Natural killer cell treated with Interleukin-12 subunit alpha and Interleukin-12 subunit beta and Interleukin-15 and Interleukin-18, amount 100 ng/mL, for 72 hours (primary cell): ENCODE measurements around the gene NUTF2. TPM values are rescaled to one million over a fixed set of nuclear protein-coding genes. Genes with fewer than 3 reads are reported as not detected.

Experiments
- ATAC-seq, 2 donors: fragments of 150-1000 bp; cut with Tn5 transposase in 1 of 2; sonication (Bioruptor Pico), chemical (Tn5 transposase) in 1 of 2; 2 replicates each; pipeline ENCODE4 v1.10.0; 2021
- DNase-seq: peaks from one replicate; pipeline ENCODE4 v3.0.0; 2022; ENCODE audit warnings: low spot score
- H3K27ac Mint-ChIP-seq, 2 donors: 1 replicate in 1 of 2; 2 replicates in 1 of 2; pipeline ENCODE4 v1.8.0; 2022; ENCODE audit warnings: mixed read lengths in 2 of 2, mild to moderate bottlenecking in 1 of 2, moderate library complexity in 1 of 2
- H3K27me3 Mint-ChIP-seq, 2 donors: 1 replicate in 1 of 2; 2 replicates in 1 of 2; pipeline ENCODE4 v1.8.0; 2022; ENCODE audit warnings: mixed read lengths in 2 of 2
- H3K36me3 Mint-ChIP-seq: one replicate; pipeline ENCODE4 v1.8.0; 2022; ENCODE audit warnings: mixed read lengths
- H3K4me1 Mint-ChIP-seq, 2 donors: 1 replicate in 1 of 2; 2 replicates in 1 of 2; pipeline ENCODE4 v1.8.0; 2022; ENCODE audit warnings: low read depth in 2 of 2, mixed read lengths in 2 of 2, mild to moderate bottlenecking in 1 of 2
- H3K4me3 Mint-ChIP-seq: one replicate; pipeline ENCODE4 v1.8.0; 2022; ENCODE audit warnings: mixed read lengths
- H3K9me3 Mint-ChIP-seq: 2 replicates; pipeline ENCODE4 v1.8.0; 2022; ENCODE audit warnings: mixed read lengths
- total RNA-seq, 2 donors: library from RNA; stranded (reverse); gene quantifications; one replicate each; pipeline ENCODE4 v1.2.3, GENCODE V29; 2022

Gene NUTF2
- total RNA-seq, 2 donors from 2014 or later: 114 to 124 TPM

DNA sequence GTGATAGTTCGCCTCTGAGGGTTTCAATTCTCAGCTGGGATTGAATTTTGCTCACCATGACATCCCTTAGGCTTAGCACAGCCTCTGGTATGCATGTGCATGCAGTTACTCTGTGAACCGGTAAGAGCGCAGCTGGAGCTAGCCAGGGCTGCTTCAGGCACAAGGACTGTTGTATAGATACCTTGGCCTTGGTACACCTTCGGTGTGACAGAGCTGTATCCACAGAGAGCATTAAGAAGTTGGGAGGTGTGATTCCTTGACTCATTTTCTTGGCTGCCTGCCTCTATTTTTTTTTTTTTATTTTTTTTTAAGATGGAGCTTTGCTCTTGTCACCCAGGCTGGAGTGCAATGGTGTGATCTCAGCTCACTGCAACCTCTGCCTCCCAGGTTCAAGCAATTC, 2.2 kb upstream of the NUTF2 start:
- ATAC-seq (no peak), DNase-seq (no peak)
- H3K4me1 Mint-ChIP-seq: peaks cover 30 to 36% of the 10 kb centered on the region in 2 donors
- no peaks in the 10 kb centered on the region for H3K27me3 Mint-ChIP-seq
- H3K27ac Mint-ChIP-seq: no peak overlapping the region
- H3K4me3 Mint-ChIP-seq: no peak overlapping the region
- H3K9me3 Mint-ChIP-seq: no peaks in the 10 kb centered on the region
- no peaks in the 10 kb centered on the region for H3K36me3 Mint-ChIP-seq

DNA sequence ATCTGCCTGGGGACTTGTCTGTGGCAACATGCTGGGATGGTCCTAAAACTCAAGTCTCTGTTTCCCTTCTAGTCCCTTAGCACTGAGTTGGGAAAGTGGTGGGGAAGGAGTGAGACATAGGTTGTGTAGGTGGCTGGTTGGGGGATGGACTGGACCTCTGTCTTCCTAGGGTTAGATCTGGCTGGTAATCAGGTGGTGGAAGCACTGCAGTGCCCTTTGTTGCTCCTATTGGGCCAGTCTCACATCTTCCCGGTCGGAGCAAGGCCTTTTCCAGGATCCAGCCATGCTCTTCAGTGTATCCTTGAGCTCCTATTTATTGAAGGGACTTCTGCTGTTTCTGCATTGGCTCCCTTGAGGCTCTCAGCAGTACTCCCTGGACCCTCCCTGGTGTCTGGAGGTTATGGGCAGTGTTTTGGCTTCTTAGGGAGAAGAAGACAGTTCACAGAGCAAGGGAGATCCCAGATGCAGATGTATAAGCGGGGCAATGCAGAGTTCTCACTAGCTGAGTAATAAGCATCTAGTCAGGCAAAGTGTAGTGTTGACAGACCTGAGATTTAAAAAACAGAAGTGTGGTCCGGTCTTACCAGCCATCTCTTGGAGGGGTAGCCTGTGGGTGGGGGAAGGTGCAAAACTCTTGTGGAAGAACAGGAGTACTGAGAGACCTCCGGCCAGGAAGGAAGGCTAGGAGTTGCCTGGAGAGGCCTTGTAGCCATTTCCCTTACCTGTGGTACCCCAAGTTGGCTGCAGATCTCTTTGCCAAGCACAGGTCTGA, 1.3 kb upstream of the NUTF2 start:
- DNase-seq: no peak
- no peaks in the 10 kb centered on the region for H3K36me3 Mint-ChIP-seq
- H3K27ac Mint-ChIP-seq: peak overlapping the region; percentile 95 to 97
- H3K9me3 Mint-ChIP-seq: no peaks in the 10 kb centered on the region
- H3K4me1 Mint-ChIP-seq: peaks cover 30 to 36% of the 10 kb centered on the region in 2 donors
- H3K4me3 Mint-ChIP-seq: peak overlapping the region; percentile 95
- no peak for ATAC-seq
- H3K27me3 Mint-ChIP-seq: no peaks in the 10 kb centered on the region

DNA sequence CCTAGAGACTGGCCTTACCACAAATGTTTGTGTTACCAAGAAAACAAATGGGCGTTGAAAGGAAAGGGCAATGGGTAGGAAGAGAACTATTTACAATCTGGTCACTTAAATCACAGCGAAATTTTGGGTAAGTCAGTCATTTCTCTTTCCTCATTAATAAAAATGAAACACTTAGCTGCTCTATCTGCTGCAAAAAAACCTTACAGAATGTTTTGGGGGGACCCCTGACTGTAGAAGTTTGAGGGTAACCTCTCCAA, 742 bp upstream of the NUTF2 start:
- Mint-ChIP-seq H3K36me3 (no peaks in the 10 kb centered on the region), H3K27me3 (no peaks in the 10 kb centered on the region), H3K27ac (peak overlapping the region; percentile 95 to 97), H3K4me3 (peak overlapping the region; percentile 95), H3K4me1 (peaks cover 30 to 36% of the 10 kb centered on the region in 2 donors), H3K9me3 (no peaks in the 10 kb centered on the region)
- no peak for ATAC-seq
- DNase-seq: no peak

DNA sequence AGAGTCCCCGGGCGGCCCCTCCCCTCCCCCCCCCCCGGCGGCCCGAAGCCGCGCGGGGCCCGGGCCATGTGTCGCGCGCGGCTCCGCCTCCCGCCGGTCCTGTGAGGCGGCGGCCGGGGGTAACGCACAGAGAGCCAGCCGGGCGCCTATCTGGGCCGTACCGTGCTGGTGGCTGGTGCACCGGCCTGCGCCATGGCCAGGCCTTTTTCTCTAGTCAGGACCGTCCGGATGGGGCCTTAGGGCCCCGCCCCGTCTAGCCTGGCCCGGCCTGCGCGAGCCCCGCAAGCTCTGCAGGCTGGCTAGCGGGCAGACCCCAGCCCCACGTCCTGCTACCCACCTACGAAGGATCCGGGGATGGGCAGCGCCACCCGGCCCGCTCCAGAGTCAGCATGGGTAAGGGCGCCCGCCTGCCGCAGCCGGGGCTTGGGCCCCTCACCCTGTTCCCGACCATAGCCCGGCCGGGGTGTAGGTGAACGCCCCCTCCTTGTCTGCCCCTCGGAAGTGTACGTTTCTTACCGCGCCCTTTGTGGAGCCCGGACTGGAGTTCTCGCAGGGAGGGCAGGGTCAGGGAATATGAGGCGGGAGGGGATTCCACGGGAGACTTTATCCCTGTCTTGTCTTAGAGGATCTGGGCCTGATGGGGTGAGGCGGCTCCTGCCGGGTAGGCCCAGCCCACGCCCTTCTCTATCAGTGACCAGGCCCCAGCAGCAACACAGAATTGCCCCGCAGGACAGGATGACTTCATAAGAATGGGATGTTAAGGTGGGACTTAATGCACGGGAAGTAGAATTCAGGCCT, 530 bp downstream of the NUTF2 start, which contains the start of gene CENPT:
Gene CENPT, minus strand, starts transcription at position 630 of the 798 bp plus-strand sequence. CDS start 13,834 bp downstream, outside the sequence.
- H3K27me3 Mint-ChIP-seq: no peaks in the 10 kb centered on the region
- no peaks in the 10 kb centered on the region for H3K36me3 Mint-ChIP-seq
- DNase-seq: no peak
- peak within 1 kb of the TSS; percentile 95 to 97 for H3K27ac Mint-ChIP-seq
- peaks cover 24 to 30% of the 10 kb centered on the region in 2 donors for H3K4me1 Mint-ChIP-seq
- H3K4me3 Mint-ChIP-seq: peak within 1 kb of the TSS; percentile 95
- no peaks in the 10 kb centered on the region for H3K9me3 Mint-ChIP-seq
- ATAC-seq: peak; percentile 63 to 70

DNA sequence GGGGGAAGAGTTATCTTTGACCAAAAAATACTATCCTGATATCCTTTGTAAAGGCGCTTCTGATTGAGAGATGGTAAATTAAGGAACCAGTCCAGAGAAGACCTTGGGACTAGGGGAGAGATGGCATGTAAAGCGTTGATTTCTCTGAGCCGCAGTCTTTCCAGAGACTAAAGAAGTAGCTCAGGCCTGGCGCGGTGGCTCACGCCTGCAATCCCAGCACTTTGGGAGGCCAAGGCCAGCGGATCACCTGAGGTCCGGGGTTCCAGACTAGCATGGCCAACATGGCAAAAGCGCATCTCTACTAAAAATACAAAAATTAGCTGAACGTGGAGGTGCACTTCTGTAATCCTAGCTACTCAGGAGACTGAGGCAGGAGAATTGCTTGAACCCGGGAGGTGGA, 1.4 kb downstream of the NUTF2 start:
- no peaks in the 10 kb centered on the region for H3K36me3 Mint-ChIP-seq
- peak overlapping the region; percentile 95 for H3K4me3 Mint-ChIP-seq
- peak overlapping the region; percentile 72 to 97 for H3K27ac Mint-ChIP-seq
- peaks cover 23 to 28% of the 10 kb centered on the region in 2 donors for H3K4me1 Mint-ChIP-seq
- no peaks in the 10 kb centered on the region for H3K9me3 Mint-ChIP-seq
- H3K27me3 Mint-ChIP-seq: no peaks in the 10 kb centered on the region
- ATAC-seq (no peak), DNase-seq (no peak)

DNA sequence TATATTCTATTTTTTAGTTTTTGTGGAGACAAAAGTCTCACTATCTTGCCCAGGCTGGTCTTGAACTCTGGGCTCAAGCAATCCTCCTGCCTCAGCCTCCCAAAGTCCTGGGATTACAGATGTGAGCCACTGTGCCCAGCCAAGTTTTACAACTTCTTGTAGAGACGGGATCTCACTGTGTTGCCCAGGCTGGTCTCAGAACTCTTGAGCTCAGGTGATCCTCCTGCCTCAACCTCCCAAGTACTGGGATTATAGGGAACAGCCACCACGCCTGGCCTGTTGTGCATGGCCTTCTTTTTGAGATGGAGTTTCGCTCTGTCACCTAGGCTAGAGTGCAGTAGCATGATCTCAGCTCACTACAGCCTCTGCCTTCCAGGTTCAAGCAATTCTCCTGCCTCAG, 6.9 kb downstream of the NUTF2 start:
- Mint-ChIP-seq H3K4me3 (no peak overlapping the region), H3K27me3 (no peaks in the 10 kb centered on the region), H3K4me1 (peaks cover 20 to 29% of the 10 kb centered on the region in 2 donors), H3K36me3 (no peaks in the 10 kb centered on the region), H3K27ac (no peak overlapping the region), H3K9me3 (no peaks in the 10 kb centered on the region)
- DNase-seq: no peak
- ATAC-seq: no peak

DNA sequence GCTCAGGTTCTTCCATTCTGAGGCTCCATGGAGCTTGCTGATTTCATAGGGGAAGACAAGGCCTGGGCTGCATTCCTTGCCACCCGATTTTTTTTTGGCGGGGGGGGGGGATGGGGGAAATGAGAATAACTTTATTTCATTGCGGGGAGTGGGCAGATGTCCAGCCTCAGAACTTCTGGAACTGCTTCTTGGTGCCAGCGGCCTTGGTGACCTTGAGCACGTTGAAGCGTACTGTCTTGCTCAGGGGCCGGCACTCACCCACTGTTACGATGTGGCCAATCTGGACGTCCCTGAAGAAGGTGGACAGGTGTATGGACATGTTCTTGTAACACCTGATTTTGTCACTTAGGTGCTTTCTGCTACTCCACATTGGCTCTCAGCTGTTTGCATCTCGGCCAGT, 9.1 kb downstream of the NUTF2 start:
- Mint-ChIP-seq H3K4me1 (peaks cover 17 to 32% of the 10 kb centered on the region in 2 donors), H3K27ac (no peak overlapping the region), H3K4me3 (no peak overlapping the region), H3K9me3 (no peaks in the 10 kb centered on the region), H3K36me3 (no peaks in the 10 kb centered on the region), H3K27me3 (no peaks in the 10 kb centered on the region)
- ATAC-seq (no peak), DNase-seq (no peak)

DNA sequence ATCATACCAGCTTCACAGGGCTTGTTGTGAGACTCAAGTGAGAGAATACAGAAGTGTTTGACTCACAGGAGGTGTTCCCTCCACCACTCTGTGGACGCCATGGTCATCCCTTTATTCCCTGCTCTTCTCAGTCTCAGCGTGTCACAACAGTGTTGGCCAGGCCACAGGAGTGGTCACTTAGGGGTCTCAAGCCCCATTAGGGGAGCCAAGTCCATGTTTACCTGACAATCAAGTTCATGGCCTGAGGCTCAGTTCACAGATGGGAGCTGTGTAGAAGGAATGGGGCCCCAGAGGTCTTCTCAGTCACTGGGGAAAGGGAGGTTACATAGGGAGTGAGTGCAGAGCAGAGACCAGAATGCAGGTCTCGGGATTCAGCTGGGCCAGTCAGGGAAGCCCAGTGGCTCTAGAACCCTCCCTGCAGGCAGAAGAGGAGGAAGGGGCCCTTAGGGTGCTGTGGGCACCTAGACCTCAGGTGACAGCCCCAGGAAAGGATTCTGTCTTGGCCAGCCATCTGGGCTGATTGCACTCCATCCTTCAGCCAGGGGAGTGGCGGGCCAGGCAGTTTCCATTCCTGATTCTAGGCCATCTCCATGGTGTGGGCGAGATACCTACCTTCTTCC, 10.3 kb downstream of the NUTF2 start:
- Mint-ChIP-seq H3K4me3 (no peak overlapping the region), H3K27me3 (no peaks in the 10 kb centered on the region), H3K4me1 (peaks cover 28 to 43% of the 10 kb centered on the region in 2 donors), H3K9me3 (no peaks in the 10 kb centered on the region), H3K27ac (peak overlapping the region; percentile 69 to 78), H3K36me3 (no peaks in the 10 kb centered on the region)
- no peak for DNase-seq
- ATAC-seq: no peak

DNA sequence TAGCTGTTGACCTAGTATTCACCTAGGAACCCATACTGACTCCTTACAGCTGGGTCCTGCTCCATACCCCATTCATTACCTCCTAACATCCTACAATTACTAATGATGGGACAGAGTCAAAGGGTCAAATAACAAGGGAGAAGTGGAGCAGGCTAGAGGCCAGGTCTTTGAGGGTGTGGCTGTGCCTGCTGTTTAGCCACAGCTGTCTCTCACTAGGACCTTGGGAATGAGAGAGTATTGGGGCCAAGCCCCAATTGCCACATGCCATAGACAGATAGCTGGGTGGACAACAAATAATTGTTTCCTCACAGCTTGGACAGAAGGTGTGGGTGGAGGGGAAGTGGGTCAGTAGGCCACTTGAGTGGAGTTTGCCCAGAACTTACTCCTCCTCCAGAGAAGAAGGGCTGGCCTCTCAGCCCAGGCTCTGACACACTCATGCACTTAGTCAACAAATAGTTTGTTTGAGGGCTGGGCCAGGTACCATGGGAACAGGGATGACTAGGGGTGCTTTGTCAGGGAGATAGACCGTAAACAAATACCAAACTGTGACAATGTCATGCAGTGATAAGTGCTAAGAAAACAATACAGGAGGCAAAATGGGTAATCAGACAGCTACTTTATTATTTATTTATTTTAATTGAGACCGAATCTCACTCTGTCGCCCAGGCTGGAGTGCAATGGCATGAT, 11.0 kb downstream of the NUTF2 start:
- ATAC-seq: peak; percentile 75 to 87
- H3K36me3 Mint-ChIP-seq: no peaks in the 10 kb centered on the region
- H3K4me1 Mint-ChIP-seq: peaks cover 28 to 46% of the 10 kb centered on the region in 2 donors
- no peaks in the 10 kb centered on the region for H3K27me3 Mint-ChIP-seq
- H3K27ac Mint-ChIP-seq: peak overlapping the region; percentile 69 to 78
- H3K4me3 Mint-ChIP-seq: no peak overlapping the region
- no peaks in the 10 kb centered on the region for H3K9me3 Mint-ChIP-seq
- DNase-seq: no peak

DNA sequence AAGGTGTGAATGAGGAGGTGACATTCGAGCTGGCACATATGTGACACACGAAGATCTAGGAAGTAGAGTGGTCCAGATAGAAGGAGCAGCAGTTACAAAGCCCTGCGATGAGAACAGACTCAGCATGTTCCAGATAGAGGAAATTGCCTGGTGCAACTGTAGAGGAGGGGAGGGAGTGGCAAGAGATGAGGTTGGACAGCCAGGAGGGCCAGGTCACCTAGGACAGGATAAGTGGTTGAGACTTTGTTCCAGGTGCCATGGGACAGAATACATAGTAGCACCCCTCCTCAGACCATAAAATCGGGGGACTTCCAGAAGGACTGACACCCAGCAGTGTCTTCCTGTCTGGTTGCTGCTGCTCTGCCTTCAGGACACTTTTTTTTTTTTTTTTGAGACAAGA, 11.8 kb downstream of the NUTF2 start:
- H3K9me3 Mint-ChIP-seq: no peaks in the 10 kb centered on the region
- no peak overlapping the region for H3K4me3 Mint-ChIP-seq
- peaks cover 28 to 46% of the 10 kb centered on the region in 2 donors for H3K4me1 Mint-ChIP-seq
- peak overlapping the region; percentile 69 to 78 for H3K27ac Mint-ChIP-seq
- peak in 1 of 2 donors; percentile 11 for ATAC-seq
- no peak for DNase-seq
- H3K27me3 Mint-ChIP-seq: no peaks in the 10 kb centered on the region
- H3K36me3 Mint-ChIP-seq: no peaks in the 10 kb centered on the region

DNA sequence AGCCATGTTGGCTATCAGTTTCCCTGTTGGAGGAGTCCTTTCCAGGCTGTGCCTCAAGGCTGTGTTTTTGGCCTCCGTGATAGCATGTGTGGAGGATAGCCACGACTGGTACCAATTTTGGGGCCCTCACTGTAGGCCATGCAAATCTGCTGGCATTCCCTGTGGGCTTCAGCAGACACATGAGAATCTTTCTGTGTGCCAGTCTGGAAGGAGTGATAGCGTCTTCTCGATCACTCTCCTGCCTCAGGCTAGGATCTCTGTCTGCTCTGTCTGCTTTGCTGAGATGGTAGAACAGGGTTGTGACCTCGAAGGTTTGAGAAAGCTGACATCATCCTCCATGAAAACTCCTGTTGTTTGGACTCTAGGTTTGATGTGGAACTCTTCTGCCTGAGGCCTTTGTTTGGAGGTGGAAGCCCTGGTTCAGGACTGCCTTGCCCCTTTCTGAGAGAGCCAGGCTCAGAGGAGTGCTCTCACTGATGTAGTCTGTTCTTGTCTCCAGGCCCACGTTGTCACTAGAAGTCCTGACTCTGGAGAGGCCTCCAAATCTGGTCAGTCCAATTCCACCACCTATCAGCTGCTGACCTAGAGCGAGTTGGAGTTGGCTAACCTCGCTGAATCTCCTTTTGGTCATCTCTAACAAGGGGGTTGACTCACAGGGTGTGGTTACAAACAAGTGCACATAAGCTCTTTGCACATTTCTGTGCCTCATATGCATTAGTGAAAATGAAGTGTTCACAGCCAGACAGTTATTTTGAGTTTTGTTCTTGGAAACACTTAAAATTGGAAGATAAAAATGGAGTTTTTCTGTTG, 14.1 kb downstream of the NUTF2 start:
- Mint-ChIP-seq H3K36me3 (no peaks in the 10 kb centered on the region), H3K4me3 (no peak overlapping the region), H3K4me1 (peaks cover 24 to 42% of the 10 kb centered on the region in 2 donors), H3K27ac (peak overlapping the region in 1 of 2 donors; percentile 58), H3K9me3 (no peaks in the 10 kb centered on the region), H3K27me3 (no peaks in the 10 kb centered on the region)
- ATAC-seq (no peak), DNase-seq (no peak)

DNA sequence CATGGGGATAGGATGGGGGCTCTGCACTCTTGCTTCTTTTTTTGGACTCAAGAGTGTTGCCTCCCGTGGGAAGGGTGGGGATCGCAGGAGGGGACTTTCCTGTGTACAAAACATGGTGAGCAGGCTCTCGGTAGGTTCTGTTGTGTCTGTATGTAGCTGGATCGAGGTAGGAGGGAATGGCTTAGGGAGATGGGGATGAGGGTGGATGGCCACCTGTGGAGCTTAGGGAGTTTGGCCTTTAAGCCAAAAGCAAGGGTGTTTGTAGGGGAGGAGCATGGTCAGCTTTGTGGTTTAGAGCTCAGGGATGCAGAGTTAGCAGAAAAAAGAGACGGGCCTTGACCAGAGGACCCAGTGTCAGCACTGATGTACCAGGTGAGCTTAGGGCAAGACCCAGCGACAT, 15.1 kb downstream of the NUTF2 start:
- no peak for DNase-seq
- H3K27me3 Mint-ChIP-seq: no peaks in the 10 kb centered on the region
- no peaks in the 10 kb centered on the region for H3K9me3 Mint-ChIP-seq
- no peak for ATAC-seq
- no peaks in the 10 kb centered on the region for H3K36me3 Mint-ChIP-seq
- peaks cover 24 to 40% of the 10 kb centered on the region in 2 donors for H3K4me1 Mint-ChIP-seq
- H3K27ac Mint-ChIP-seq: peak overlapping the region in 1 of 2 donors; percentile 58
- no peak overlapping the region for H3K4me3 Mint-ChIP-seq
